Stimulated activated CD8-positive, alpha-beta memory T cell treated with anti-CD3 and anti-CD28 coated beads, Interleukin-4, amount 100 ng/mL, for 24 hours (primary cell): ENCODE measurements around the gene FOXK1.

ENCODE experiments used
- DNase-seq: peaks from one replicate; pipeline ENCODE4 v3.0.0-alpha.2; 2020; ENCODE audit warnings: low read depth

Gene FOXK1

GRCh38 chr7:4819560-4820404, 137.7 kb downstream of the FOXK1 start:
- no peak for DNase-seq

GRCh38 chr7:4820405-4820966, 138.4 kb downstream of the FOXK1 start:
- DNase-seq: no peak
